ENCODE results near the gene C6orf132.

The C6orf132 gene

GRCh38 chr6:42108071-42108470 is 34.3 kb downstream of the C6orf132 start:
- no peaks in the 10 kb centered on the region for H3K9me3 ChIP-seq (ENCODE audit: insufficient read depth, low read depth, low read length)
- H3K4me2 ChIP-seq (ENCODE audit: low read depth, low read length, poor library complexity, severe bottlenecking): no peak overlapping the region
- H3K9ac ChIP-seq (ENCODE audit: low read depth, low read length, poor library complexity, severe bottlenecking): no peak overlapping the region
- H2AFZ ChIP-seq (ENCODE audit: low read length): no peak overlapping the region
- H3K4me3 ChIP-seq (ENCODE audit: low read length, poor library complexity, severe bottlenecking): no peak overlapping the region
- no peaks in the 10 kb centered on the region for H3F3A ChIP-seq (ENCODE audit: low read depth)
- H3K9me2 ChIP-seq (replicated peaks; ENCODE audit: low read depth, low read length): no peaks in the 10 kb centered on the region
- 0 out of 2 replicates have a peak, but pooled peaks cover 3% of the 10 kb centered on the region for H3K79me2 ChIP-seq (ENCODE audit: insufficient read depth, low read length)
- peaks cover 15% of the 10 kb centered on the region for H3K4me1 ChIP-seq (ENCODE audit: insufficient read depth, low read length, poor library complexity, severe bottlenecking)
- H4K20me1 ChIP-seq (ENCODE audit: insufficient read depth, low read length, poor library complexity, severe bottlenecking): no peaks in the 10 kb centered on the region
- no peaks in the 10 kb centered on the region for H3K36me3 ChIP-seq (ENCODE audit: insufficient read depth, low read length)
- TF ChIP-seq EZH2phosphoT487 (IDR thresholded peaks at IDR 0.05; ENCODE audit: borderline replicate concordance) (no peak), CTCF (conservative IDR thresholded peaks at IDR 0.05; ENCODE audit: low read length) (no peak)
- H3K27me3 ChIP-seq (ENCODE audit: insufficient read depth, low read length, poor library complexity, severe bottlenecking): no peaks in the 10 kb centered on the region

- Histone ChIP-seq H4K20me1 (ENCODE audit: insufficient read depth, low read length, poor library complexity, severe bottlenecking) (no peaks in the 10 kb centered on the region), H3K36me3 (ENCODE audit: insufficient read depth, low read length) (no peaks in the 10 kb centered on the region), H2AFZ (ENCODE audit: low read length) (no peak overlapping the region), H3K4me1 (ENCODE audit: insufficient read depth, low read length, poor library complexity, severe bottlenecking) (peaks cover 15% of the 10 kb centered on the region), H3F3A (ENCODE audit: low read depth) (no peaks in the 10 kb centered on the region), H3K4me3 (ENCODE audit: low read length, poor library complexity, severe bottlenecking) (no peak overlapping the region), H3K9me3 (ENCODE audit: insufficient read depth, low read depth, low read length) (no peaks in the 10 kb centered on the region), H3K79me2 (ENCODE audit: insufficient read depth, low read length) (0 out of 2 replicates have a peak, but pooled peaks cover 3% of the 10 kb centered on the region), H3K9me2 (replicated peaks; ENCODE audit: low read depth, low read length) (no peaks in the 10 kb centered on the region), H3K9ac (ENCODE audit: low read depth, low read length, poor library complexity, severe bottlenecking) (peak overlapping the region; percentile 87), H3K4me2 (ENCODE audit: low read depth, low read length, poor library complexity, severe bottlenecking) (peak overlapping the region; percentile 79), H3K27me3 (ENCODE audit: insufficient read depth, low read length, poor library complexity, severe bottlenecking) (no peaks in the 10 kb centered on the region)
- no peak for TF ChIP-seq CTCF (conservative IDR thresholded peaks at IDR 0.05; ENCODE audit: low read length)
- no peak for TF ChIP-seq EZH2phosphoT487 (IDR thresholded peaks at IDR 0.05; ENCODE audit: borderline replicate concordance)
Observed at GRCh38 chr6:42106112-42107023, 36.1 kb downstream of the C6orf132 start.

- peak overlapping the region; percentile 79 for H3K4me2 ChIP-seq (ENCODE audit: low read depth, low read length, poor library complexity, severe bottlenecking)
Observed at GRCh38 chr6:42105709-42106108, 36.7 kb downstream of the C6orf132 start.

More at GRCh38 chr6:42105709-42106108, 36.7 kb downstream of the C6orf132 start:
- peak overlapping the region; percentile 87 for H3K9ac ChIP-seq (ENCODE audit: low read depth, low read length, poor library complexity, severe bottlenecking)
- no peaks in the 10 kb centered on the region for H3K9me2 ChIP-seq (replicated peaks; ENCODE audit: low read depth, low read length)
- no peaks in the 10 kb centered on the region for H3K27me3 ChIP-seq (ENCODE audit: insufficient read depth, low read length, poor library complexity, severe bottlenecking)
- peaks cover 15% of the 10 kb centered on the region for H3K4me1 ChIP-seq (ENCODE audit: insufficient read depth, low read length, poor library complexity, severe bottlenecking)
- H3K4me3 ChIP-seq (ENCODE audit: low read length, poor library complexity, severe bottlenecking): peak overlapping the region; percentile 86
- H2AFZ ChIP-seq (ENCODE audit: low read length): no peak overlapping the region
- H3K79me2 ChIP-seq (ENCODE audit: insufficient read depth, low read length): 0 out of 2 replicates have a peak, but pooled peaks cover 3% of the 10 kb centered on the region
- H4K20me1 ChIP-seq (ENCODE audit: insufficient read depth, low read length, poor library complexity, severe bottlenecking): no peaks in the 10 kb centered on the region
- H3K9me3 ChIP-seq (ENCODE audit: insufficient read depth, low read depth, low read length): no peaks in the 10 kb centered on the region
- no peaks in the 10 kb centered on the region for H3F3A ChIP-seq (ENCODE audit: low read depth)
- no peaks in the 10 kb centered on the region for H3K36me3 ChIP-seq (ENCODE audit: insufficient read depth, low read length)
- no peak for TF ChIP-seq CTCF (conservative IDR thresholded peaks at IDR 0.05; ENCODE audit: low read length)
- no peak for TF ChIP-seq EZH2phosphoT487 (IDR thresholded peaks at IDR 0.05; ENCODE audit: borderline replicate concordance)

Measured in Loucy (cell line).